A549 (cell line): ENCODE data around the gene DNAJC22. TPM values are rescaled to one million over a fixed set of nuclear protein-coding genes. Genes with fewer than 3 reads are reported as not detected.

Experiments
- ATAC-seq, 2 experiments: fragments of 200-7000 bp in 1 of 2; fragments of >200 bp in 1 of 2; cut with Nextera tagmentation in 1 of 2; cut with Tn5 transposase in 1 of 2; 3 replicates each; pipeline versions ENCODE4 v1.8.0 to v1.9.1; 2018 to 2020; ENCODE audit warnings: mild to moderate bottlenecking in 1 of 2, moderate library complexity in 1 of 2
- CTCF ChIA-PET: fragments of 300-600 bp; sonication (Branson Sonifier 250); formaldehyde crosslinking; extraction: SDS; loops from one replicate; lab custom pipeline; 2021; ENCODE audit warnings: antibody characterized with exemption, inconsistent platforms; lab: Yijun Ruan, JAX
- POLR2A ChIA-PET: fragments of 350-600 bp; formaldehyde crosslinking; extraction: SDS; loops from one replicate; lab custom pipeline; 2021; ENCODE audit warnings: antibody characterized with exemption, inconsistent platforms; lab: Yijun Ruan, JAX
- DNase-seq, 2 experiments: peaks; one replicate each; pipeline versions ENCODE4 v3.0.0 to v3.0.0-alpha.2; 2011 to 2016; ENCODE audit warnings: low read depth in 1 of 2, low spot score in 1 of 2
- FAIRE-seq: peaks from 2 replicates; lab custom pipeline; 2011; peaks lifted over from hg19 to GRCh38; lab: Jason Lieb, UNC
- H3K27ac ChIP-seq, 2 experiments: fragments of >200 bp; sonication (Bioruptor Twin); formaldehyde crosslinking; 3 replicates each; pipeline ENCODE4 v1.5.1; 2016 to 2017
- H3K4me1 ChIP-seq: fragments of >200 bp; sonication (Bioruptor Twin); formaldehyde crosslinking; 3 replicates; pipeline ENCODE4 v1.6.1; 2016
- H3K4me2 ChIP-seq: fragments of >200 bp; sonication (Bioruptor Twin); formaldehyde crosslinking; 3 replicates; pipeline ENCODE4 v1.6.1; 2016
- H3K4me3 ChIP-seq: fragments of >200 bp; sonication (Bioruptor Twin); formaldehyde crosslinking; 3 replicates; pipeline ENCODE4 v1.5.1; 2016
- H3K9me3 ChIP-seq: fragments of >200 bp; sonication (Bioruptor Twin); formaldehyde crosslinking; 3 replicates; pipeline ENCODE4 v1.6.1; 2016
- EHMT2 ChIP-seq: fragments of 200-600 bp; sonication (generic); IDR thresholded peaks from 2 replicates; pipeline ENCODE4 v1.6.1; 2016; ENCODE audit warnings: antibody characterized with exemption, low read depth, mild to moderate bottlenecking, moderate library complexity
- EP300 ChIP-seq, 2 experiments: fragments of >200 bp; sonication (Bioruptor Twin); formaldehyde crosslinking; IDR thresholded peaks; 2 replicates in 1 of 2; 3 replicates in 1 of 2; pipeline ENCODE4 v1.6.1; 2016 to 2017
- FOXS1 ChIP-seq: fragments of 250-450 bp; sonication (Bioruptor Pico); IDR thresholded peaks from 2 replicates; pipeline ENCODE4 v1.5.0; 2020; ENCODE audit warnings: mild to moderate bottlenecking, moderate library complexity
- GATA3 ChIP-seq: IDR thresholded peaks from 2 replicates; pipeline ENCODE4 v1.6.1; 2012; ENCODE audit warnings: borderline replicate concordance
- JUN ChIP-seq, 2 experiments: fragments of >200 bp; sonication (Bioruptor Twin); formaldehyde crosslinking; IDR thresholded peaks; 2 replicates in 1 of 2; 3 replicates in 1 of 2; pipeline ENCODE4 v1.6.1; 2016 to 2017
- MAZ ChIP-seq: fragments of 150-350 bp; IDR thresholded peaks from 2 replicates; pipeline ENCODE4 v1.6.1; 2014; ENCODE audit warnings: antibody characterized with exemption, low read depth, low read length, borderline replicate concordance
- MYC ChIP-seq: IDR thresholded peaks from 2 replicates; pipeline ENCODE4 v1.6.1; 2012; ENCODE audit warnings: mild to moderate bottlenecking, inconsistent platforms, low read length, improper control_type of control experiment, borderline replicate concordance
- POLR2A ChIP-seq: IDR thresholded peaks from 2 replicates; pipeline ENCODE4 v1.6.1; 2012; ENCODE audit warnings: mild to moderate bottlenecking, low read length
- POLR2AphosphoS2 ChIP-seq: conservative IDR thresholded peaks from 2 replicates; pipeline ENCODE4 v1.6.1; 2012; ENCODE audit warnings: low read length, improper control_type of control experiment, inconsistent platforms
- RAD21 ChIP-seq, 2 experiments: fragments of >200 bp in 1 of 2; sonication (Bioruptor Twin) in 1 of 2; formaldehyde crosslinking in 1 of 2; IDR thresholded peaks in 1 of 2; conservative IDR thresholded peaks in 1 of 2; 2 replicates in 1 of 2; 3 replicates in 1 of 2; pipeline ENCODE4 v1.6.1; 2012 to 2018; ENCODE audit warnings: inconsistent platforms in 1 of 2
- RARB ChIP-seq: fragments of 250-450 bp; sonication (Bioruptor Pico); IDR thresholded peaks from 2 replicates; pipeline ENCODE4 v1.8.0; 2021; ENCODE audit warnings: mild to moderate bottlenecking, moderate library complexity
- SMC3 ChIP-seq: fragments of >200 bp; sonication (Bioruptor Twin); formaldehyde crosslinking; IDR thresholded peaks from 3 replicates; pipeline ENCODE4 v1.6.1; 2018; ENCODE audit warnings: inconsistent platforms
- SREBF2 ChIP-seq: fragments of 450-650 bp; IDR thresholded peaks from 2 replicates; pipeline ENCODE4 v1.6.1; 2014; ENCODE audit warnings: mild to moderate bottlenecking, moderate library complexity
- TFCP2L1 ChIP-seq: fragments of 250-450 bp; sonication (Bioruptor Pico); IDR thresholded peaks from 2 replicates; pipeline ENCODE4 v1.5.0; 2021; ENCODE audit warnings: mild to moderate bottlenecking
- ZNF302 ChIP-seq: fragments of 250-450 bp; sonication (Bioruptor Pico); IDR thresholded peaks from 2 replicates; pipeline ENCODE4 v1.9.0; 2021; ENCODE audit warnings: inconsistent platforms, mild to moderate bottlenecking, moderate library complexity
- ZSCAN20 ChIP-seq: fragments of 250-450 bp; sonication (Bioruptor Pico); IDR thresholded peaks from 2 replicates; pipeline ENCODE4 v1.8.0; 2022; ENCODE audit warnings: mild to moderate bottlenecking, moderate library complexity
- WGBS: methylation state at CpG from one replicate; pipeline ENCODE4 v1.1.6; 2017; ENCODE audit errors: missing lambda C conversion rate; 5-methylcytosine and 5-hydroxymethylcytosine counted together
- polyA plus RNA-seq, 4 experiments: library from polyadenylated mRNA; depleted of rRNA in 3 of 4; stranded (reverse); fragments of >200 nt; fragmentation: RNase III in 1 of 4; extraction: RNeasy Plus Mini Kit Qiagen cat#74134 plus additional on column Dnase treatment in 1 of 4; gene quantifications; 2 replicates in 3 of 4; 3 replicates in 1 of 4; pipeline ENCODE4 v1.2.3, GENCODE V29; 2011 to 2017
- TF ChIP-seq, protein P1 (sequence below): fragments of >200 bp; sonication (Bioruptor Twin); formaldehyde crosslinking; IDR thresholded peaks from 3 replicates; pipeline ENCODE4 v1.6.1; 2016
- TF ChIP-seq, protein P2 (sequence below): fragments of >200 bp; sonication (Bioruptor Twin); formaldehyde crosslinking; IDR thresholded peaks from 3 replicates; pipeline ENCODE4 v1.5.1; 2016
- TF ChIP-seq, protein P3 (sequence below): IDR thresholded peaks from 2 replicates; pipeline ENCODE4 v1.6.1; 2012

Gene DNAJC22
- polyA plus RNA-seq, 2 of the 4 experiments (the other 2 are of a cell fraction): 22.6 to 35.5 TPM

DNA sequence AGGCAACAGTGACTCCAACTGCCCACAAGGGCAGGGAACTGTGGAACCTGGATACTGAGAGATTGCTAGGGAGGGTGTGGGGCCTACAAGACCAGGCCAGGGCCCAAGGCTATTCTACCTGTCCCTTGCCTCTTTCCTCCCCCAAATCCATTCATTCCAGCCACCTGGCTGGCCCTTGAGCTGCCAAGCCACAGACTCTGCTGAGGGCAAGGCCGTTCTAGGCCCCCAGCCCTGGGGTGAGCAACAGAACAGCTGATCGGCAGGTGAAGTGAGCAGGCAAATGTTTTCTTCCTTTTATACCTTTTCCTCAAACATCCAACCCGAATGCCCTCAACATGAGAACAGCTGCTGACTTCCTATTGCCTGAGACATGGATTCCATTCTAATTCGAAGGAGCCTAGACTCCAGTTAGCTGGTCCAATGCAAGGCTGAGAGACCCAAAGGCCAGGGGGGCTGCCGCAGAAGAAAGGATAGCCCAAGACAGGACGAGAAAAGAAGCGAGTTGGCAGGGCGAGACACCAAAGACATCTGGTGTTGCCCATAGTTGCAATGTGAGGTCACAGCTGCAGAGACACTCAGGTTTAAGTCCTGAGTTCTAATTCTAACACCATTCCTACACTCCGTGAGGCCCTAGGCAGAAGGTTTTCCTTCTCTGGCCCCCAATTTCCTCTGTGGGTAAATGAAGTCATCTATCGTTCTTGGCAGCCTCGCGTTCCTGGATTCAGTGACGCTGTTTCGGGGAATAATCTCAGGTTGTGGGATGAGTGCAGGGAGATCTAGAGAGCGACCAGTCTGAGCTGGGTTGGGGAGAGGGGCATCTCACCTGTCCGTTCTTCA, 11.4 kb upstream of the DNAJC22 start:
- Histone ChIP-seq H3K4me3 (no peak overlapping the region), H3K27ac (no peak overlapping the region), H3K4me2 (no peak overlapping the region), H3K4me1 (peaks cover 19% of the 10 kb centered on the region; the same call in 2 of the 3 replicates), H3K9me3 (no peaks in the 10 kb centered on the region)
- WGBS: 91% methylated on average over 16 of the region's 16 CpGs
- ChIA-PET CTCF (interaction anchor here (0.6 to 6.1 kb wide), 13 partner anchors 9 to 246 kb away, joined by 3 to 104 read pairs (median 4); partner anchors contain the start of genes DNAJC22, PRPH and TROAP), POLR2A (interaction anchor here (1.0 kb wide), 1 partner anchor 406 kb away, joined by 3 read pairs; no protein-coding TSS in a partner anchor)
- FAIRE-seq: no peak
- no peak for ATAC-seq
- TF ChIP-seq MYC: no peak
- TF ChIP-seq GATA3: no peak
- DNase-seq: no peak

DNA sequence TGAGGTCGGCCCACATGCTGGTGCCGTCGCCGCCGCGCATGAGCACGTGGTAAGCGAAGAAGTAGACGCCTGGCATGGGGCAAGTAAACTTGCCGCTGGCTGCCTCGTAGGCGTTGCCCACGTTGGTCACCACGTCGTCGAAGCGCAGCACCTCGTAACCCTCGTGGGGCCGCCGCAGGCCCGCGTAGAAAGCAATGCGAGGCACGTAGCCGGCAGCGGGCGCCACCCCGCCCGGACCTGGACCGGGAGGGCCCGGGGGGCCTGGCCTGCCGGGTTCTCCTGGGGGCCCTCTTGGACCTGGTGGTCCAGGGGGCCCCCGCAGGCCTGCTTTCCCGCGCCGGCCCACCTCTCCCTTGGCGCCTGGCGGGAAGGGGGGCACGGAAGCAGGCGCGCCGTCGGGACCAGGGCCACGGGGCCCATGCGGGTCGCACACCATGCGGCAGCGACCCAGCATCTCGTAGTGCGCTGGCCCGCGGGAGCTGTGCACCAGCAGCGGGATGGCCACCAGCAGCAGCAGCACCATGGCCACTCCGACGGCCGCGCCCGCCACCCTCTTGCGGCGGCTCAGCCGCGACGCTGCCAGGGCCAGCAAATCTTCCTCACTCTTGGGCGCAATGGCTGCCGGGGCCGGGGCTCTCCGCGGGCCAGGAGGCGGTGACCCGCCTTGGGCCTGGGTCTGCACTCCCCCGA, 10.6 kb upstream of the DNAJC22 start:
- H3K4me3 ChIP-seq: peak overlapping the region; percentile 64
- no peak for FAIRE-seq
- no peak for TF ChIP-seq RARB
- no peak for TF ChIP-seq POLR2AphosphoS2

DNA sequence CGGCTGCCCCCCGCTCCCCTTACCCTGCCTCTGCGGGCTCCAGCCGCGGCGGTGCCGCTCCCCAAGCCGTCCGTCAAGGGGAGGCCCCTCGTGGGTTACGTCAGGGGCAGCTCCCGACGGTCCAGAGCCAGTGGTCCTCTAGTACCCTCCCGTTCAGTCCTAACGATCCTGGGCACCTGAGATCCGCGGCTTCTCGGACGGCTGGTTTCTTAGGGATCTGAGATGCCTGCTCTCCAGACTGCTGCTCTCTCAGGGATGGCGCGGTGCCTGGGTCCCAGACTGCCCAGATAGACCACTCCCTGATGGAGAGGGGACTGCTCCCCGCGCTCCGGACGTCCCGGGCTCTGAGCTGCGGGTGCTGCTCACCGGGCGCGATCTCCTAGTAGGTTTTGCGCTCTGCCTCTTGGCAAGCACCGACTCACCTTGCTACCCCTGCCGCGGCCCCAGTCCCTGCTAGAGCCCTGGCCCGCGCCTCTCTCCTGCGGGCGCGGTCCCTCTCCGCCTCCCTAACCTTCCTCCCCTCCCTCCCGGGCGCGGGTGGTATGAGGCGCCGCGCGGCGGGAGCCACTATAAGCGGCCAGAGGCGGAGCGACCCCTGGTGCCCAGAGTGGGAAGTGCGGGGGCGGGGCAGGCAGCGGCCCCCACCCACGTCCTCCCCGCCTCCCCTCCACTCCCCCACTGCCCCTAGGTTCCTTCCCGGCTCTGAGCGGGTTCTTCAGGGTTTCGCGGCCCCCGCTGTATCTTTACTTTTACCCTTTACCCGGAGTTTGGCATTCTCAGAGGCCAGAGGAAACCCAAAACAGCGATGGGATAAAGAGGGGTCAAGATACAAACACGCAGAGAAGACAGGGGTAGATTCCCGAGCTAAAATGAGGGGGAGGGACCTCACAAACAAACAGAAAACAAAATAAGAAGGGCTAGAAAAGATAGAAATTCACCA, 9.8 kb upstream of the DNAJC22 start, which contains the start of gene C1QL4:
Gene C1QL4, minus strand, starts transcription at position 544 of the 940 bp plus-strand sequence. CDS start 711 bp downstream, outside the sequence.
- no peak for FAIRE-seq
- peak; percentile 78 to 88 for ATAC-seq
- DNase-seq: peak; percentile 75 to 84
- Histone ChIP-seq H3K27ac (peak within 1 kb of the TSS; percentile 71 to 82), H3K4me2 (peak within 1 kb of the TSS; percentile 85), H3K4me3 (peak within 1 kb of the TSS; percentile 64), H3K9me3 (no peaks in the 10 kb centered on the region), H3K4me1 (peaks cover 12% of the 10 kb centered on the region; the same call in 2 of the 3 replicates)
- CTCF ChIA-PET: interaction anchor here (0.6 to 6.1 kb wide), 30 partner anchors 8 to 245 kb away, joined by 3 to 104 read pairs (median 4); partner anchors contain the start of genes DNAJC22, KCNH3, PRPH and TROAP
- POLR2A ChIA-PET: interaction anchor here (0.6 to 1.2 kb wide), 3 partner anchors 10 to 85 kb away, joined by 3 read pairs; partner anchors contain the start of genes DNAJC22 and TROAP
- 3% methylated on average over 49 of the region's 65 CpGs for WGBS
- TF ChIP-seq POLR2A: peak; percentile 62
- no peak for TF ChIP-seq FOXS1 (CRISPR knock-in tag)
- TF ChIP-seq SREBF2: no peak
- 0 out of 5 replicates have a peak, but pooled peaks of 1 of the 2 experiments have one; percentile 44 for TF ChIP-seq JUN (IDR thresholded peaks at IDR 0.05)
- no peak for TF ChIP-seq ZSCAN20
- TF ChIP-seq, protein P1, sequence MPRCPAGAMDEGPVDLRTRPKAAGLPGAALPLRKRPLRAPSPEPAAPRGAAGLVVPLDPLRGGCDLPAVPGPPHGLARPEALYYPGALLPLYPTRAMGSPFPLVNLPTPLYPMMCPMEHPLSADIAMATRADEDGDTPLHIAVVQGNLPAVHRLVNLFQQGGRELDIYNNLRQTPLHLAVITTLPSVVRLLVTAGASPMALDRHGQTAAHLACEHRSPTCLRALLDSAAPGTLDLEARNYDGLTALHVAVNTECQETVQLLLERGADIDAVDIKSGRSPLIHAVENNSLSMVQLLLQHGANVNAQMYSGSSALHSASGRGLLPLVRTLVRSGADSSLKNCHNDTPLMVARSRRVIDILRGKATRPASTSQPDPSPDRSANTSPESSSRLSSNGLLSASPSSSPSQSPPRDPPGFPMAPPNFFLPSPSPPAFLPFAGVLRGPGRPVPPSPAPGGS: no peak
- peak; percentile 30; the same call in 1 of the 2 replicates for TF ChIP-seq MYC
- TF ChIP-seq SMC3: peak; percentile 60
- no peak for TF ChIP-seq ZNF302
- no peak for TF ChIP-seq EHMT2
- TF ChIP-seq, protein P2, sequence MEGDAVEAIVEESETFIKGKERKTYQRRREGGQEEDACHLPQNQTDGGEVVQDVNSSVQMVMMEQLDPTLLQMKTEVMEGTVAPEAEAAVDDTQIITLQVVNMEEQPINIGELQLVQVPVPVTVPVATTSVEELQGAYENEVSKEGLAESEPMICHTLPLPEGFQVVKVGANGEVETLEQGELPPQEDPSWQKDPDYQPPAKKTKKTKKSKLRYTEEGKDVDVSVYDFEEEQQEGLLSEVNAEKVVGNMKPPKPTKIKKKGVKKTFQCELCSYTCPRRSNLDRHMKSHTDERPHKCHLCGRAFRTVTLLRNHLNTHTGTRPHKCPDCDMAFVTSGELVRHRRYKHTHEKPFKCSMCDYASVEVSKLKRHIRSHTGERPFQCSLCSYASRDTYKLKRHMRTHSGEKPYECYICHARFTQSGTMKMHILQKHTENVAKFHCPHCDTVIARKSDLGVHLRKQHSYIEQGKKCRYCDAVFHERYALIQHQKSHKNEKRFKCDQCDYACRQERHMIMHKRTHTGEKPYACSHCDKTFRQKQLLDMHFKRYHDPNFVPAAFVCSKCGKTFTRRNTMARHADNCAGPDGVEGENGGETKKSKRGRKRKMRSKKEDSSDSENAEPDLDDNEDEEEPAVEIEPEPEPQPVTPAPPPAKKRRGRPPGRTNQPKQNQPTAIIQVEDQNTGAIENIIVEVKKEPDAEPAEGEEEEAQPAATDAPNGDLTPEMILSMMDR: peak; percentile 95
- no peak for TF ChIP-seq EP300 (IDR thresholded peaks at IDR 0.05)
- TF ChIP-seq MAZ: peak; percentile 87; the same call in 1 of the 2 replicates
- TF ChIP-seq TFCP2L1 (CRISPR knock-in tag): no peak
- peak; percentile 28 to 53 for TF ChIP-seq RAD21 (conservative IDR thresholded peaks at IDR 0.05 in 1 of 2, IDR thresholded peaks at IDR 0.05 in 1 of 2)
- TF ChIP-seq, protein P3, sequence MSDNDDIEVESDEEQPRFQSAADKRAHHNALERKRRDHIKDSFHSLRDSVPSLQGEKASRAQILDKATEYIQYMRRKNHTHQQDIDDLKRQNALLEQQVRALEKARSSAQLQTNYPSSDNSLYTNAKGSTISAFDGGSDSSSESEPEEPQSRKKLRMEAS: peak; percentile 34; the same call in 1 of the 2 replicates

More for the DNA sequence above, 10.6 kb upstream of the DNAJC22 start:
- DNase-seq (no peak), ATAC-seq (no peak)
- POLR2A ChIA-PET: interaction anchor here (1.0 to 1.2 kb wide), 2 partner anchors 11 to 14 kb away, joined by 3 read pairs; partner anchors contain the start of genes DNAJC22 and TROAP
- Histone ChIP-seq H3K9me3 (no peaks in the 10 kb centered on the region), H3K27ac (peak overlapping the region; percentile 71 to 82; a peak in 5 of 6 replicates), H3K4me2 (peak overlapping the region; percentile 85), H3K4me1 (peaks cover 17% of the 10 kb centered on the region; the same call in 2 of the 3 replicates)
- CTCF ChIA-PET: interaction anchor here (0.6 to 6.1 kb wide), 21 partner anchors 8 to 245 kb away, joined by 3 to 104 read pairs (median 4); partner anchors contain the start of genes DNAJC22, PRPH and TROAP
- WGBS: 92% methylated on average over 47 of the region's 72 CpGs
